Measurements from ENCODE around the gene NEAT1.

Gene NEAT1

DNA sequence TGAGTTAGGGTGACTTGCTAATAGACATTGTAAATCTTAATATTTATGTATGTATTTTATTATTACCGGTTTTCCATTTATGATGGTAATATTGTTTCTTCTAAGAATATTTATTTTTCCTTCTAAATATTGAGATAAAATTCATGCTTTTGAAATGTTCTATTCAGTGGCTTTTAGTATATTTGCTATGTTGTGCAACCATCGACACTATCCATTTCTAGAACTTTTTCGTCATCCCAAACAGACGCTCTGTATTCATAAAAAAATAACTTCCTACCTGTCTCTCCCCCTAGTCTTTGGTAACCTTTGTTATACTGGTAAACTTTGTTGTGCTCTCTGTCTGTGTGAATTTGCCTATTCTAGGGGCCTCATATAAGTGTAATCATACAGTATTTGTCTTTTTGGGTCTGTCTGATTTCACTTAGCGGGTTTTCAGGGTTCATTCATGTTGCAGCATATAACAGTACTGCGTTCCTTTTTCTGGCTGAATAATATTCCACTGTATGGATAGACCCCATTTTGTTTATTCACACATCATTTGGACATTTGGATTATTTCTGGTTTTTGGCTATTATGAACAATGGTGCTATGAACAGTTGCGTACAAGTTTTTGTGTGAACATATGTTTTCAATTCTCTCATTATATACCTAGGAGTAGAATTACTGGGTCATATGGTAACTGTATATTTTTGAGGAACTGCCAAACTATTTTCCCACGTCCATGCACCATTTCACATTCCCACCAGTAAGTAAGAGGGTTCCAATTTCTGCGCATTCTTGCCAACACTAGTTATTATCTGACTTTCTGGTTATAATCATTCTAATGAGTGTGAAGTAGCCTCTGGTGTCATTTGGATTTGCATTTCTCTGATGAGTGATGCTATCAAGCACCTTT is 15.9 kb downstream of the NEAT1 start:
- no peak for TF ChIP-seq SIN3A (IDR thresholded peaks at IDR 0.05; ENCODE audit: borderline replicate concordance, insufficient read depth, low read length)

- TF ChIP-seq FOXP2 (optimal IDR thresholded peaks at IDR 0.05; ENCODE audit: borderline replicate concordance, extremely low read depth, extremely low read length, insufficient read depth), result no peak
- no peak for TF ChIP-seq POLR2AphosphoS5 (IDR thresholded peaks at IDR 0.05; ENCODE audit: low read depth, low read length)
These were observed 17.0 kb downstream of the NEAT1 start for GRCh38 chr11:65439331-65440181.

DNA sequence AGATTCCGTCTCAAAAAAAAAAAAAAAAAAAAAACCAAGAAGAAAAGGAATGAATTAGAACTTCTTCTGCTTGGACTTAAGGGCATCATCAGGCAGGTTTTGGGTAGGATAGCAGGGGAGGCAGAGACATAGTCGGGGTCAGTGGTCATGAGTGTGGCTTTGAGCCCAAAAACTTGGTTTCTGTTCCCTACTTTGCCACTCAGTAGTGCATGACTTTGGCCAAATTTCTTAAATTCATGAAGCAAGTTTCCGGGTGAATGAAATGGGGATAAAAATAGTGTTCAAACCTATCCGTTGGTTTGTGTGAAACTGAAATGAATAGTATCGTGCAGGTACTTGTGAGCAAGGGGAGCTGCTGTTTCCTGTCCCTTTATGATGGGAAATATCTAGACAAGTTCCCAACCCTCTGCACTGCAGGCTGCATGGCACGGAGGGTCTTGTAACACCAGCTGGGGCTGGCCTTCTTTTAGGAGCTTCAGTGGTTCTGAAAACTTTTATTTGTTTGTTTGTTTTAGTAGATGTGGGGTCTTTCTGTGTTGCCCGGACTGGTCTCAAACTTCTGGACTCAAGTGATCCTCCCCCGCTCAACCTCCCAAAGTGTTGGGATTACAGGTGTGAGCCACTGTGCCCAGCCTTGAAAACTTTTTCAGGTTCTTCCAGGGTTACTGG is 18.4 kb downstream of the NEAT1 start:
- TF ChIP-seq SIN3A (IDR thresholded peaks at IDR 0.05; ENCODE audit: borderline replicate concordance, insufficient read depth, low read length) (no peak), FOXP2 (optimal IDR thresholded peaks at IDR 0.05; ENCODE audit: borderline replicate concordance, extremely low read depth, extremely low read length, insufficient read depth) (no peak), POLR2AphosphoS5 (IDR thresholded peaks at IDR 0.05; ENCODE audit: low read depth, low read length) (no peak), TAF1 (IDR thresholded peaks at IDR 0.05; ENCODE audit: borderline replicate concordance, insufficient read depth, low read length) (no peak)
- TF ChIP-seq, protein P1, sequence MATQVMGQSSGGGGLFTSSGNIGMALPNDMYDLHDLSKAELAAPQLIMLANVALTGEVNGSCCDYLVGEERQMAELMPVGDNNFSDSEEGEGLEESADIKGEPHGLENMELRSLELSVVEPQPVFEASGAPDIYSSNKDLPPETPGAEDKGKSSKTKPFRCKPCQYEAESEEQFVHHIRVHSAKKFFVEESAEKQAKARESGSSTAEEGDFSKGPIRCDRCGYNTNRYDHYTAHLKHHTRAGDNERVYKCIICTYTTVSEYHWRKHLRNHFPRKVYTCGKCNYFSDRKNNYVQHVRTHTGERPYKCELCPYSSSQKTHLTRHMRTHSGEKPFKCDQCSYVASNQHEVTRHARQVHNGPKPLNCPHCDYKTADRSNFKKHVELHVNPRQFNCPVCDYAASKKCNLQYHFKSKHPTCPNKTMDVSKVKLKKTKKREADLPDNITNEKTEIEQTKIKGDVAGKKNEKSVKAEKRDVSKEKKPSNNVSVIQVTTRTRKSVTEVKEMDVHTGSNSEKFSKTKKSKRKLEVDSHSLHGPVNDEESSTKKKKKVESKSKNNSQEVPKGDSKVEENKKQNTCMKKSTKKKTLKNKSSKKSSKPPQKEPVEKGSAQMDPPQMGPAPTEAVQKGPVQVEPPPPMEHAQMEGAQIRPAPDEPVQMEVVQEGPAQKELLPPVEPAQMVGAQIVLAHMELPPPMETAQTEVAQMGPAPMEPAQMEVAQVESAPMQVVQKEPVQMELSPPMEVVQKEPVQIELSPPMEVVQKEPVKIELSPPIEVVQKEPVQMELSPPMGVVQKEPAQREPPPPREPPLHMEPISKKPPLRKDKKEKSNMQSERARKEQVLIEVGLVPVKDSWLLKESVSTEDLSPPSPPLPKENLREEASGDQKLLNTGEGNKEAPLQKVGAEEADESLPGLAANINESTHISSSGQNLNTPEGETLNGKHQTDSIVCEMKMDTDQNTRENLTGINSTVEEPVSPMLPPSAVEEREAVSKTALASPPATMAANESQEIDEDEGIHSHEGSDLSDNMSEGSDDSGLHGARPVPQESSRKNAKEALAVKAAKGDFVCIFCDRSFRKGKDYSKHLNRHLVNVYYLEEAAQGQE (IDR thresholded peaks at IDR 0.05; ENCODE audit: insufficient read depth in 1 of 2, low read depth in 2 of 2, low read length in 2 of 2), result no peak

DNA sequence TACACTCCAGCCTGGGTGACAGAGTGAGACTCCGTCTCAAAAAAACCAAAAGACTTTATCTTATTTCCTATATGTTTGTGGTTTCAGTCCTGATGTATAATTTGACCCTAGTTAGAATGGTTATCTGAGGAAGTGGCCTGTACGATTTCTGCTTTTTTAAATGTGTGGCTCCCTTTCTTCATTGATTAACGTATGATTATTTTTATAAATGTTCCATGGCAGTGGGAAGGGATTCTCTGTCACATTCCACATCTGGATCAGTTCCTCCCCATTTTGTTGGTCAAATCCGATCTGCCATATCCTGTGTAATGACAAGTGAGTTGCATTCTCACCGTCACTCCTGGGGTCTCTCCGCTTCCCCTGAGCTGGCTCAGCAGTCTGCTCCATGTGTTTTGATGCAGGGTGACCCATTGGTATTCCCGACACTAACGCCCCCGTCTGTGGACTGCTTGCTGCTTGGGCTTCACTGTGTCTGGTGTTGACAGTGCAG is 20.3 kb downstream of the NEAT1 start:
- TF ChIP-seq SIN3A (IDR thresholded peaks at IDR 0.05; ENCODE audit: borderline replicate concordance, insufficient read depth, low read length) (no peak), TAF1 (IDR thresholded peaks at IDR 0.05; ENCODE audit: borderline replicate concordance, insufficient read depth, low read length) (no peak), FOXP2 (optimal IDR thresholded peaks at IDR 0.05; ENCODE audit: borderline replicate concordance, extremely low read depth, extremely low read length, insufficient read depth) (no peak)

- no peak; the same call in 1 of the 2 replicates for TF ChIP-seq POLR2AphosphoS5 (IDR thresholded peaks at IDR 0.05; ENCODE audit: low read depth, low read length)
- TF ChIP-seq, protein P1 (IDR thresholded peaks at IDR 0.05; ENCODE audit: insufficient read depth in 1 of 2, low read depth in 2 of 2, low read length in 2 of 2), result no peak
These were observed 21.9 kb downstream of the NEAT1 start for GRCh38 chr11:65444314-65445051.

- no peak for TF ChIP-seq TAF1 (IDR thresholded peaks at IDR 0.05; ENCODE audit: borderline replicate concordance, insufficient read depth, low read length)
- TF ChIP-seq FOXP2 (optimal IDR thresholded peaks at IDR 0.05; ENCODE audit: borderline replicate concordance, extremely low read depth, extremely low read length, insufficient read depth), result no peak
- TF ChIP-seq, protein P1 (IDR thresholded peaks at IDR 0.05; ENCODE audit: insufficient read depth in 1 of 2, low read depth in 2 of 2, low read length in 2 of 2), result no peak
- TF ChIP-seq POLR2AphosphoS5 (IDR thresholded peaks at IDR 0.05; ENCODE audit: low read depth, low read length), result no peak
- no peak for TF ChIP-seq SIN3A (IDR thresholded peaks at IDR 0.05; ENCODE audit: borderline replicate concordance, insufficient read depth, low read length)
These were observed 22.6 kb downstream of the NEAT1 start for GRCh38 chr11:65445101-65445603.
